Retinal pigment epithelial cell (primary cell): Measurements from ENCODE around the gene PODXL.

Source experiments
- DNase-seq: peaks from one replicate; pipeline ENCODE4 v3.0.0-alpha.2; 2010; ENCODE audit warnings: low read depth
- H3K4me3 ChIP-seq: 2 replicates; pipeline ENCODE4 v1.5.1; 2011; ENCODE audit warnings: mild to moderate bottlenecking, low read length, control low read depth, moderate library complexity
- CTCF ChIP-seq: conservative IDR thresholded peaks from 2 replicates; pipeline ENCODE4 v1.5.1; 2011; ENCODE audit warnings: low read depth, low read length, control low read depth, inconsistent platforms

The PODXL gene

DNA sequence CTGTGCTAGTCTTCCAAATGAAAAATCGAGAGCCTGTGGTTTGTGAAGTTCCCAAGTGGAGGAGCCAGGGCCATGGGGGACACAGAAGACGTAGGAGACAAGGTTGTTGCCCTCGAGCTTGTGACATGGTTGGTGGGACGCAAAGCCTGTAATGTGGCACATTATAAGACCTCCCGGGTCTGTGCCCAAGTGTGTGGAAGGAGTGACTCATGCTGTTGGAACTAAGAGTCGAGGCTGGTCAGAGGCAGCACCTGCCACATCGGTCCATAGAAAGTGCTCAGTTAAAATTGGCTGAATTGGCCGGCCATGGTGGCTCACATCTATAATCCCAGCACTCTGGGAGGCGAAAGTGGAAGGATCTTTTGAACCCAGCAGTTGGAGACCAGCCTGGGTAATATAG, 27.0 kb upstream of the PODXL start:
- DNase-seq, result no peak
- TF ChIP-seq CTCF, result no peak
- no peak overlapping the region for H3K4me3 ChIP-seq

DNA sequence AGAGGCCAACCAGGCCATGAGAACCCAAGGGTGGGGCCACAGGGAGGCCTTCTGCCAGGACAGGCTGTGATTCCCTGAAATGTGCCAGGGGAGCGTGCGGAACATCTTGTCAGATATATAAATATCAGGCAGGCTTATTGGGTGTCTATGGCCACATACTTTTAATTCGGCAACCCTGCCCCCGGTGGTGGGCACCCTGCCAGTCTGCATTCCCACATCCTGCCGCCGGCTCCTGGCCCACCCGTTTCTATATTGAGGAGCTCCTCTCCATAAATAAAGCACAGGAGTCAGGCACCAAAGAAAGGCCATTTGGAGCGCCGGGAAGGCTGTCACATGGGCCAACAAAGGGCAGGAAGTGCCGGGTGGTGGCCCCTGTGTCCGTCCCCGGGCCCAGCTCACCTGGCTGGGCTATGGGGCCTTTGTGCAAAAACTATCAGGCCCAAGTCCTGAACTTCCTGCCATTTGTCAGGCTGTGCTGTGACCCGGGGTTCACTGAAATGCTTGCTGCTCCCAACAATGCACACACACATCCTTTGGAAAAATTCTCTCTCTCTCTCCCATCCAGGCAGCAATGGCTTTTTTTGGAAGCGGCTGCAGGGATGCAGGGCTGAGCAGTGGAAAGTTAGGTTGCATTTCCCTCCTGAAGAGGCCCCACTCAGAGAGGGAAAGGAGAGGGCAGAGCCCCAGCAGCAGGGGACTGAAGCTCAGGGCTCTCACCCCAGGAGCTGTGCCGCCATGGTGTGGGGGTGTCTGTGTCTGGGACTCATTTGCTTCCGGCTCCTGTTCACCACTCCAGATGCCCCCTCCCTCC, 25.0 kb upstream of the PODXL start:
- peak; percentile 24 for TF ChIP-seq CTCF
- DNase-seq, result no peak
- no peak overlapping the region for H3K4me3 ChIP-seq

GRCh38 chr7:131578602-131579001, 22.2 kb upstream of the PODXL start:
- H3K4me3 ChIP-seq, result no peak overlapping the region
- no peak for TF ChIP-seq CTCF
- DNase-seq, result no peak

- no peak for DNase-seq
- TF ChIP-seq CTCF, result no peak
Observed at GRCh38 chr7:131574741-131575140, 18.3 kb upstream of the PODXL start.

GRCh38 chr7:131570401-131570800, 14.0 kb upstream of the PODXL start:
- TF ChIP-seq CTCF, result no peak
- no peak for DNase-seq
- no peak overlapping the region for H3K4me3 ChIP-seq

More at GRCh38 chr7:131574741-131575140, 18.3 kb upstream of the PODXL start:
- no peak overlapping the region for H3K4me3 ChIP-seq

DNA sequence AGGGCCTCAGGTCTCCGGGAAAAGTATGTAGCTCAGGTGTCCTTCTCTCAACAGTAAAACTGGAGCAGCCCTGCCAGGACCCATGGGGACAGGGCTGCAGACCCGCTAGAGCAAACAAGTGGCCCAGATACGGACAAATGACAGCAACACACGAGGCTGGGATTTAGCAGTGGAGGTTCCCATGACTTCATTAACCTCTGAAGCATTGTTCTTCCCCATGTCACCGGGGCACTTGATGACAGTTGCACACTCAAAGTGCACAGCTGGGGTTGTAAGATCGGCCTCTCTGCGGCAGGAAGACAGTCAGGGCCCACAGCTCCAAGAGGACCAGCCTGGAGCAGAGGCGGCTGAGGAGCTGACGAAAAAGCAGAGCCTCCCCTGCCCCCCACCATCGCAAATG, 12.5 kb upstream of the PODXL start:
- DNase-seq, result no peak

More for the DNA sequence above, 12.5 kb upstream of the PODXL start:
- TF ChIP-seq CTCF, result no peak
- H3K4me3 ChIP-seq, result no peak overlapping the region
